WTC11 (cell line): ENCODE data around the gene PPM1G.

Experiments used
- KAT7 ChIP-seq: sonication (generic); formaldehyde crosslinking; IDR thresholded peaks from 2 replicates; pipeline ENCODE4 v1.8.1; 2023; ENCODE audit warnings: missing genetic modification reagents, mild to moderate bottlenecking, borderline replicate concordance
- TF ChIP-seq, protein P1 (sequence below): fragments of 200-600 bp; IDR thresholded peaks from 2 replicates; pipeline ENCODE4 v1.8.0; 2022; ENCODE audit warnings: antibody characterized with exemption

DNA sequence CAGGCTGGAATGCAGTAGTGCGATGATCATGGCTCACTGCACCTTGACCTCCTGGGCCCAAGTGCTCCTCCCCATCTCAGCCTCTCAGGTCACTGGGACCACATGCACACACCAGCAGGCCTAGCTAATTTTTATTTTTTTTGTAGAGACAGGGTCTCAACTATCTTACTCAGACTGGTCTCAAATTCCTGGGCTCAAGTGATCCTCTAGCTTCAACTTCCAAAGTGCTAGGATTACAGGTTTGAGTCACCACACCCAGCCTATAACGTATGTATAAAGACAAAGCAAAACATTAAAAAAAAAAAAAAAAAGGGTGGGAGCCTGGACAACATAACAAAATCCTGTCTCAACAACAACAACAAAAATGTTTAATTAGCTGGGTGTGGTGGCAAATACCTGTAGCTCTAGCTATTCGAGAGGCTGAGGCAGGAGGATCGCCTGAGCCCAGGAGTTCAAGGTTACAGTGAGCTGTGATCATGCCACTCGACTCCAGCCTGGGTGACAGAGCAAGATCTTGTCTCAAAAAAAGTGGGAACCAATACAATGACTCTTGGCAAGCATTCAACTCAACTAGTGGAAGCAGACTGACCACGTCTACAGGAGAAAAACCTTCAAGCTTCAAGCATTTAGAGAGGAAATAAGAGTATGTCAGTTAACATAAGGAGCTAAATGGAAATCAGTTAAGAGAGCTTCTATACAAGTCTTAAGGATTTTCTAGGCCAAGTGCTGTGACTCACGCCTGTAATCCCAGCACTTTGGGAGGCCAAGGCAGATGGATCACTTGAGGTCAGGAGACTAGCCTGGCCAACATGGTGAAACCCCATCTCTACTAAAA is 55.4 kb downstream of the PPM1G start:
- TF ChIP-seq, protein P1, sequence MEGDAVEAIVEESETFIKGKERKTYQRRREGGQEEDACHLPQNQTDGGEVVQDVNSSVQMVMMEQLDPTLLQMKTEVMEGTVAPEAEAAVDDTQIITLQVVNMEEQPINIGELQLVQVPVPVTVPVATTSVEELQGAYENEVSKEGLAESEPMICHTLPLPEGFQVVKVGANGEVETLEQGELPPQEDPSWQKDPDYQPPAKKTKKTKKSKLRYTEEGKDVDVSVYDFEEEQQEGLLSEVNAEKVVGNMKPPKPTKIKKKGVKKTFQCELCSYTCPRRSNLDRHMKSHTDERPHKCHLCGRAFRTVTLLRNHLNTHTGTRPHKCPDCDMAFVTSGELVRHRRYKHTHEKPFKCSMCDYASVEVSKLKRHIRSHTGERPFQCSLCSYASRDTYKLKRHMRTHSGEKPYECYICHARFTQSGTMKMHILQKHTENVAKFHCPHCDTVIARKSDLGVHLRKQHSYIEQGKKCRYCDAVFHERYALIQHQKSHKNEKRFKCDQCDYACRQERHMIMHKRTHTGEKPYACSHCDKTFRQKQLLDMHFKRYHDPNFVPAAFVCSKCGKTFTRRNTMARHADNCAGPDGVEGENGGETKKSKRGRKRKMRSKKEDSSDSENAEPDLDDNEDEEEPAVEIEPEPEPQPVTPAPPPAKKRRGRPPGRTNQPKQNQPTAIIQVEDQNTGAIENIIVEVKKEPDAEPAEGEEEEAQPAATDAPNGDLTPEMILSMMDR: no peak
- no peak for TF ChIP-seq KAT7
